Chondrocyte (in vitro differentiated cells): ENCODE data around the gene LATS1. TPM values are rescaled to one million over a fixed set of nuclear protein-coding genes. Genes with fewer than 3 reads are reported as not detected.

Source experiments
- DNase-seq: peaks from one replicate; pipeline ENCODE4 v3.0.0; 2021; ENCODE audit warnings: mixed read lengths, low spot score
- H3K27ac Mint-ChIP-seq: one replicate; pipeline ENCODE4 v1.8.0; 2021; ENCODE audit warnings: mild to moderate bottlenecking, moderate library complexity, mixed read lengths; ENCODE audit not compliant: unreplicated experiment
- H3K27me3 Mint-ChIP-seq: 2 replicates; pipeline ENCODE4 v1.8.0; 2021; ENCODE audit warnings: low read depth, mixed read lengths
- H3K36me3 Mint-ChIP-seq: 2 replicates; pipeline ENCODE4 v1.8.0; 2021; ENCODE audit warnings: low read depth, mixed read lengths
- H3K4me1 Mint-ChIP-seq: 2 replicates; pipeline ENCODE4 v1.8.0; 2021; ENCODE audit warnings: low read depth, mild to moderate bottlenecking, mixed read lengths
- H3K4me3 Mint-ChIP-seq: one replicate; pipeline ENCODE4 v1.8.0; 2021; ENCODE audit warnings: mild to moderate bottlenecking, moderate library complexity, mixed read lengths; ENCODE audit not compliant: unreplicated experiment
- H3K9me3 Mint-ChIP-seq: 2 replicates; pipeline ENCODE4 v1.8.0; 2021; ENCODE audit warnings: low read depth, mixed read lengths
- CTCF ChIP-seq: fragments of 200-600 bp; sonication (generic); IDR thresholded peaks from 2 replicates; pipeline ENCODE4 v1.5.0; 2021; ENCODE audit warnings: antibody characterized with exemption, mild to moderate bottlenecking, moderate library complexity
- total RNA-seq: library from RNA; stranded (reverse); gene quantifications from 3 replicates; pipeline ENCODE4 v1.2.1, GENCODE V29; 2021

Gene LATS1
- total RNA-seq, 1 donor from 2014 or later: 32.3 TPM

GRCh38 chr6:149733089-149733720, 15.3 kb upstream of the LATS1 start:
- Mint-ChIP-seq H3K27ac (no peak overlapping the region), H3K36me3 (peaks cover 17% of the 10 kb centered on the region), H3K4me3 (no peak overlapping the region), H3K9me3 (no peaks in the 10 kb centered on the region), H3K4me1 (no peaks in the 10 kb centered on the region), H3K27me3 (no peaks in the 10 kb centered on the region)
- DNase-seq: no peak
- no peak for TF ChIP-seq CTCF

- Mint-ChIP-seq H3K27ac (no peak overlapping the region), H3K4me3 (no peak overlapping the region), H3K36me3 (peaks cover 14% of the 10 kb centered on the region), H3K27me3 (no peaks in the 10 kb centered on the region), H3K9me3 (no peaks in the 10 kb centered on the region), H3K4me1 (no peaks in the 10 kb centered on the region)
- TF ChIP-seq CTCF: no peak
- DNase-seq: no peak
Measured at GRCh38 chr6:149729824-149730223, 11.9 kb upstream of the LATS1 start.

GRCh38 chr6:149728499-149729234, 10.8 kb upstream of the LATS1 start:
- Mint-ChIP-seq H3K9me3 (no peaks in the 10 kb centered on the region), H3K36me3 (peaks cover 14% of the 10 kb centered on the region), H3K27ac (no peak overlapping the region), H3K4me1 (no peaks in the 10 kb centered on the region), H3K4me3 (no peak overlapping the region), H3K27me3 (no peaks in the 10 kb centered on the region)
- TF ChIP-seq CTCF: no peak
- DNase-seq: no peak

GRCh38 chr6:149727793-149728498, 10.0 kb upstream of the LATS1 start:
- no peak for DNase-seq
- no peak overlapping the region for H3K27ac Mint-ChIP-seq
- H3K4me3 Mint-ChIP-seq: no peak overlapping the region
- peaks cover 14% of the 10 kb centered on the region for H3K36me3 Mint-ChIP-seq
- no peaks in the 10 kb centered on the region for H3K4me1 Mint-ChIP-seq
- no peaks in the 10 kb centered on the region for H3K27me3 Mint-ChIP-seq
- no peak for TF ChIP-seq CTCF
- H3K9me3 Mint-ChIP-seq: no peaks in the 10 kb centered on the region

- H3K9me3 Mint-ChIP-seq: no peaks in the 10 kb centered on the region
- no peak for TF ChIP-seq CTCF
Measured at GRCh38 chr6:149725785-149726184, 7.9 kb upstream of the LATS1 start.

More at GRCh38 chr6:149725785-149726184, 7.9 kb upstream of the LATS1 start:
- no peak overlapping the region for H3K4me3 Mint-ChIP-seq
- no peaks in the 10 kb centered on the region for H3K27me3 Mint-ChIP-seq
- H3K4me1 Mint-ChIP-seq: no peaks in the 10 kb centered on the region
- H3K36me3 Mint-ChIP-seq: peaks cover 8% of the 10 kb centered on the region
- no peak overlapping the region for H3K27ac Mint-ChIP-seq
- DNase-seq: no peak
